Activated CD4-positive, alpha-beta T cell treated with anti-CD3 and anti-CD28 coated beads, Interleukin-10, Interleukin-2, amounts not matched to agents 100 ng/mL and 50 ng/mL, durations not matched to agents 16 hours and 8 hours (primary cell): ENCODE results near the gene KRTAP9-3.
"Not testable (repeated sequence)": the region's sequence is repeated elsewhere in the genome, so short reads cannot be mapped to it uniquely, and the experiment has no call there.

Experiments
- DNase-seq: peaks from one replicate; pipeline ENCODE4 v3.0.0-alpha.2; 2020

KRTAP9-3 gene

DNA sequence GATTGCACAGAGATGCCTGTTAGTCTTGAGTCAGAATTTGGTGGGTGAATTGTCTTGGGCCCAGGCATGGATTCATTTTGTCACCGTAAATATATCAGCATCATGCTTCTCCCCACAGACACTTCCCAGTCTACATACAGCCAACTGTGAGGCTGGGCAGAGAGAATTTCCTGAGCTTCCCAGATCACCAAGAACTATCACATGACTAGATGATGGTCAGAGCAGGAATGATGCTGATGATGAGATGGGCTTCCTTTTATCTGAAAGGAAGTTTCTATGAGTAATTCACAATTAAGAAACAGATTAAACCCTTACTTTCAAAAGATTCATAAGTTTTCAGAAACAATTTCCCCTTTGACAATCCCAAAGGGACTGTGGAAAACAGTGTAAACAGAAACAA, 22.6 kb downstream of the KRTAP9-3 start:
- no peak for DNase-seq

DNA sequence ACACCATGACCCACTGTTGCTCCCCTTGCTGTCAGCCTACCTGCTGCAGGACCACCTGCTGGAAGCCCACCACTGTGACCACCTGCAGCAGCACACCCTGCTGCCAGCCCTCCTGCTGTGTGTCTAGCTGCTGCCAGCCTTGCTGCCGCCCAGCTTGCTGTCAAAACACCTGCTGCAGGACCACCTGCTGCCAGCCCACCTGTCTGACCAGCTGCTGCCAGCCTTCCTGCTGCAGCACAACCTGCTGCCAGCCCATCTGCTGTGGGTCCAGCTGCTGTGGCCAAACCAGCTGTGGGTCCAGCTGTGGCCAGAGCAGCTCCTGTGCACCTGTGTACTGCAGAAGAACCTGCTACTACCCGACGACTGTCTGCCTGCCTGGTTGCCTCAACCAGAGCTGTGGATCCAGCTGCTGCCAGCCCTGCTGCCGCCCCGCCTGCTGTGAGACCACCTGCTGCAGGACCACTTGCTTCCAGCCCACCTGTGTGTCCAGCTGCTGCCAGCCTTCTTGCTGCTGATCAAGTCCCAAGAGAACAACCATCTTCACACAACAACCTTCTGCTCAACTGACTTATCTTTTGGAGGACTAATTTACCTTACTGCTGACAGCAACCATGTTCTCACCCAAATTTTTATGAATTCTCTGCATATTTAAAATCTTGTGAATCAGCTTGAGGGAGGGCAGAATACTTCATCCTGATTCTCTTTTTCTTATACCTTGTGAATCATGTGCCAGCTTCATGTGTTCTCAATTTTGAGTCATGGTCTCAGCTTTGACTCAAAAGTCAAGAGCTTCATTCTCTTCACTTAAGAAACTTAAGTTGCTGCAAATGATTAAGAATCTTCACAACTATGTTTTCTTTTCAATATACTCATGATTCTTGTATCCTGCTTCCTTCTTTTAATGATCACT, 23.4 kb downstream of the KRTAP9-3 start, which contains the start of gene KRTAP9-9:
Gene KRTAP9-9 (plus strand): TSS at position 4 of the 910 bp plus-strand sequence.
- DNase-seq = not testable (repeated sequence)

DNA sequence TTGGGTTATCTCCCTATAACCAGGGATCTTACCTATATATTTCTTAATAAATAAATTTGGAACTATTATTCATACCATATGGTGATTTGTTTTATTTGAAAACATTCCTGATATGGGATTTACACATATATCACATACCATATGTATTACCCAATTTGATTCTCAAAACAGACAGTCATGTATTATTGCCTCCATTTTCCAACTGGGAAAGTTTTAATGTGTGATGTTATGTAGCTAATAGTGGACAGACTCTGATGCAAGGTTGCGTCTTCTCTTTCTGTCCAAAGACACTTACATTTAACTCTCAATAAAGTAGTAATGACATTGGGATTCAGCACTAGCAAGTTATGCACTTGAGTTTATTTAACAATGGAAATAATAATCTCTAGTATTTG, 24.0 kb downstream of the KRTAP9-3 start:
- no peak for DNase-seq

DNA sequence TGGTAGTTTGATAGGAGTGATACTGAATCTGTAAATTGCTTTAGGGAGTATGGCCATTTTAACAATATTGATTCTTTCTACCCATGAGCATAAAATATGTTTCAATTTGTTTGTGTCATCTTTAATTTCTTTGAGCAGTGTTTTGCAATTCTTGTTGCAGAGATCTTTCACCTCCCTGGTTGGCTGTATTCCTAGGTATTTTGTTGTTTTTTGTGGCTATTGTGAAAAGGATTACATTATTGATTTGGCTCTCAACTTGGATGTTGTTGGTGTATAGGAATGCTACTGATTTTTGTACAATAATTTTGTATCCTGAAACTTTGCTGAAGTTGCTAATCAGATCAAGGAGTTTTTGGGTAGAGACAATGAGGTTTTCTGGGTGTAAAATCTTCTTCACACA, 26.2 kb downstream of the KRTAP9-3 start:
- no peak for DNase-seq

DNA sequence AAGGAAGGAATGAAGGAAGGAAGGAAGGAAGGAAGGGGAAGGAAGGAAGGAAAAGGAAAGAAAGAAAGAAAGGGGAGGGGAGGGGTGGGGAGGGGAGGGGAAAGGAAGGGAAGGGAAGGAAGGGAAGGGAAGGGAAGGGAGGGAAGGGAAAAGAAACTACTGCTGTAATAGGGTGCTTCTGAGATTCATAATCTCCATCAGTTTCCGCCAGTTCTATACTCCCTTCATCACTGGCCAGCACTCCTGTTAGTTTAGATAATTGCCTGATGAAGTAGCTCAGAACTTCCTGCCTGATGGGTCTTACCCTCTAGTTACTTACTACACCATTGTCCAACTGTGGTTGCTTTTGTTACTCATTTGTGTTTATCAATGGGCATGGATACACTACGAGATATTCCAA, 31.0 kb downstream of the KRTAP9-3 start:
- DNase-seq = no peak

DNA sequence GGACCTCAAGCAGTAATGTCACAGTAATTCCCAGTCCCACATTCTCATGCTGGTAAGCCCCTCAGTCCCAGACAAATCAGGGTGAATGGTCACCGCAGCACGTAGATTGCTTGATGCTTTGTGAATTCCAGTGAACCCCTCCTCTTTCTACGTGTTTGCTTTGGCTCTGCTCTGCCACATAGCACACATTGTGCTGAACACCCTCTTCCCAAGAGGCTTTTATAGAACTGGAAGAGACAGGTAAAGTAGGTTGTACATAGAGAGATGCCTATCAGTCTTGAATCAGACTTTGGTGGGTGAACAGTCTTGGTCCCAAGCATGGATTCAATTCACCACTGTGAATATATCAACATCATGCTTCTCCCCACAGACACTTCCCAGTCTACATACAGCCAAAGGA, 32.4 kb downstream of the KRTAP9-3 start:
- no peak for DNase-seq

- no peak for DNase-seq
These were observed 32.8 kb downstream of the KRTAP9-3 start, which contains the start of gene KRTAP9-6 for GRCh38 chr17:41265078-41265477. TSS of gene KRTAP9-6 (plus strand) at chr17:41265378. CDS start at chr17:41265378, 0 bp downstream.

DNA sequence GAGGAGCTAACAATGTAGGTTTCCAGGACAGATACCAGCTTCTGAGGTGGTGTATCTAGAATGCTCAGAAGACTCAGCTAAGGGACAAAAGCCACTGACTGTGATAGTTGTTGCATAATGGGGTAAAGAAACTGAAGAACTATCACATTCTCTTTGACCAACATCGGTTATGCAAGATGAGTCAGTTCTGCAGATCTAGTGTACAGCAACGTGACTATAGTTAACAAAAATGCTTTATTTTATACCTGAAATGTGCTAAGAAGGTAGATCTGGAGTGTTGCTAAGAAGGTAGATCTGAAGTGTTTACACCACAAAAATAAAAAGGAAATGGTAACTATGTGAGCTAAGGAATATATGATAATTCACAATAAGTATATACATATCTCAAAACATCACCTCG, 35.5 kb downstream of the KRTAP9-3 start:
- DNase-seq = no peak

GRCh38 chr17:41271323-41271722, 39.1 kb downstream of the KRTAP9-3 start:
- not testable (repeated sequence) for DNase-seq

GRCh38 chr17:41271858-41272257, 39.6 kb downstream of the KRTAP9-3 start:
- DNase-seq = no peak

GRCh38 chr17:41275648-41276190, 43.5 kb downstream of the KRTAP9-3 start, which contains the start of gene KRTAP9-7:
TSS of gene KRTAP9-7 (plus strand) at chr17:41275698. CDS start at chr17:41275698, 0 bp downstream.
- not testable (repeated sequence) for DNase-seq

DNA sequence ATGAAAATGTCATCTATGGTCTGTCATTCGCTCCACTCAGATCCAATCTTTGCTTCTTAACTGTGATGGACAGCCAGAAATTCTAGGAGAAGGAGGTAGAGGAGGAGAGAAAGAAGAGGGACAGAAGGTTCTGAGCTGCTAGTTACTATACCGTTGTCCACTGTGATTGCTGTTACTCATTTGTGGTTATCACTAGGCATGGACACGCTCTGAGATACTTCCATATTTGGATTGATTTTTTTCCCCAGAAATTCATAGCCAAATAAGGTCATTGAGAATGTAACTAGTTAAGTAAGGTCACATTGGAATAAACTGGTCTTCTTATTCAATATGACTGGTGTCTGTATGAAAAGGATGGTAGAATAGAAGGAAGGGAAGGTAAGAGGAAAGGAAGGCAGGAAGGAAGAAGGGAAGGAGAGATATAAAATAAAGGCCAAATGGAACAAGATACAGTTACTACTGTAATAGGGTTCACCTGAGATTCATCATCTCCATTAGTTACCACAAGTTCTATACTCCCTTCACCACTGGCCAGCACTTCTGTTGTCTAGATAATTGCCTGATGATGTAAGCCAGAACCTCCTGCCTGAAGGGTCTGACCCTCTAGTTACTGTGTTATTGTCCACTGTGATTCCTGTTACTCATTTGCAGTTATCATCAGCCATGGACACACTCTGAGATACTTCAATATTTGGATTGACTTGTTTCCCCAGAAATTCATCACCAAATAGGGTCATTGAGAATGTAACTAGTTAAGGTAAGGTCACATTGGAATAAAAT, 46.1 kb downstream of the KRTAP9-3 start:
- DNase-seq = no peak
